NCI-H82 (cell line): ENCODE results near the gene KRT73.
"Not testable (repeated sequence)": the region's sequence is repeated elsewhere in the genome, so short reads cannot be mapped to it uniquely, and the experiment has no call there.

Source experiments
- DNase-seq: peaks from one replicate; lab custom pipeline; 2025; lab: John Stamatoyannopoulos, UW

The KRT73 gene

GRCh38 chr12:52600071-52600470, 18.3 kb downstream of the KRT73 start:
- DNase-seq, result no peak

GRCh38 chr12:52598966-52599365, 19.4 kb downstream of the KRT73 start:
- DNase-seq, result no peak

GRCh38 chr12:52594237-52594636, 24.1 kb downstream of the KRT73 start:
- DNase-seq, result not testable (repeated sequence)

GRCh38 chr12:52591521-52591920, 26.8 kb downstream of the KRT73 start:
- DNase-seq, result no peak

- no peak for DNase-seq
Observed at GRCh38 chr12:52590021-52590420, 28.3 kb downstream of the KRT73 start.

GRCh38 chr12:52587563-52587962, 30.8 kb downstream of the KRT73 start:
- no peak for DNase-seq

GRCh38 chr12:52585946-52586345, 32.4 kb downstream of the KRT73 start:
- DNase-seq, result no peak

- DNase-seq, result no peak
Observed at GRCh38 chr12:52585066-52585465, 33.3 kb downstream of the KRT73 start.

- no peak for DNase-seq
Observed at GRCh38 chr12:52584156-52584682, 34.1 kb downstream of the KRT73 start.

GRCh38 chr12:52582971-52583456, 35.3 kb downstream of the KRT73 start:
- DNase-seq, result peak; percentile 64

- no peak for DNase-seq
Observed at GRCh38 chr12:52582486-52582885, 35.9 kb downstream of the KRT73 start.

- DNase-seq, result no peak
Observed at GRCh38 chr12:52581481-52581880, 36.9 kb downstream of the KRT73 start.

GRCh38 chr12:52581066-52581465, 37.3 kb downstream of the KRT73 start:
- no peak for DNase-seq

GRCh38 chr12:52580496-52580895, 37.9 kb downstream of the KRT73 start:
- no peak for DNase-seq

GRCh38 chr12:52579468-52580465, 38.6 kb downstream of the KRT73 start:
- no peak for DNase-seq

GRCh38 chr12:52578469-52578868, 39.9 kb downstream of the KRT73 start:
- DNase-seq, result no peak

- DNase-seq, result no peak
Observed at GRCh38 chr12:52577316-52577715, 41.0 kb downstream of the KRT73 start.

- DNase-seq, result no peak
Observed at GRCh38 chr12:52575948-52576347, 42.4 kb downstream of the KRT73 start.

- DNase-seq, result no peak
Observed at GRCh38 chr12:52575256-52575655, 43.1 kb downstream of the KRT73 start.

GRCh38 chr12:52573743-52574142, 44.6 kb downstream of the KRT73 start, which contains the start of gene KRT74:
Gene KRT74 (minus strand): TSS chr12:52573843. CDS start chr12:52573777, 66 bp downstream.
- no peak for DNase-seq

- DNase-seq, result no peak
Observed at GRCh38 chr12:52573306-52573705, 45.1 kb downstream of the KRT73 start.

- DNase-seq, result no peak
Observed at GRCh38 chr12:52570511-52570910, 47.8 kb downstream of the KRT73 start.

GRCh38 chr12:52568111-52568510, 50.2 kb downstream of the KRT73 start:
- DNase-seq, result no peak
